ENCODE measurements around the gene CREBL2.
A peak's percentile ranks its signal among the peaks of the same experiment; 100 is the strongest.

Gene CREBL2

GRCh38 chr12:12669020-12669419 is 57.3 kb downstream of the CREBL2 start:
- H3K27ac Mint-ChIP-seq = no peak overlapping the region
- no peaks in the 10 kb centered on the region for H3K36me3 Mint-ChIP-seq
- no peak overlapping the region for H3K4me3 Mint-ChIP-seq
- ATAC-seq = no peak
- H3K4me1 Mint-ChIP-seq = peaks cover 2% of the 10 kb centered on the region
- H3K27me3 Mint-ChIP-seq = no peaks in the 10 kb centered on the region
- H3K9me3 Mint-ChIP-seq = no peaks in the 10 kb centered on the region

GRCh38 chr12:12671850-12672660 is 60.4 kb downstream of the CREBL2 start:
- H3K27ac Mint-ChIP-seq = no peak overlapping the region
- no peaks in the 10 kb centered on the region for H3K27me3 Mint-ChIP-seq
- ATAC-seq = no peak
- H3K4me1 Mint-ChIP-seq = no peaks in the 10 kb centered on the region
- no peak overlapping the region for H3K4me3 Mint-ChIP-seq
- no peaks in the 10 kb centered on the region for H3K36me3 Mint-ChIP-seq
- no peaks in the 10 kb centered on the region for H3K9me3 Mint-ChIP-seq

- no peaks in the 10 kb centered on the region for H3K9me3 Mint-ChIP-seq
- no peaks in the 10 kb centered on the region for H3K36me3 Mint-ChIP-seq
- H3K4me3 Mint-ChIP-seq = no peak overlapping the region
- no peaks in the 10 kb centered on the region for H3K4me1 Mint-ChIP-seq
- ATAC-seq = peak; percentile 48
- H3K27me3 Mint-ChIP-seq = no peaks in the 10 kb centered on the region
- H3K27ac Mint-ChIP-seq = no peak overlapping the region
Observed at GRCh38 chr12:12673296-12673695, 61.6 kb downstream of the CREBL2 start.

GRCh38 chr12:12676605-12677004 is 64.9 kb downstream of the CREBL2 start:
- H3K4me1 Mint-ChIP-seq = no peaks in the 10 kb centered on the region
- no peak overlapping the region for H3K27ac Mint-ChIP-seq
- no peaks in the 10 kb centered on the region for H3K9me3 Mint-ChIP-seq
- H3K27me3 Mint-ChIP-seq = no peaks in the 10 kb centered on the region
- ATAC-seq = no peak
- no peak overlapping the region for H3K4me3 Mint-ChIP-seq
- H3K36me3 Mint-ChIP-seq = no peaks in the 10 kb centered on the region

- Mint-ChIP-seq H3K36me3 (no peaks in the 10 kb centered on the region), H3K4me1 (no peaks in the 10 kb centered on the region), H3K27ac (no peak overlapping the region)
Observed at GRCh38 chr12:12681061-12681765, 69.5 kb downstream of the CREBL2 start.

GRCh38 chr12:12682284-12682683 is 70.6 kb downstream of the CREBL2 start:
- Mint-ChIP-seq H3K27me3 (no peaks in the 10 kb centered on the region), H3K4me3 (no peak overlapping the region), H3K9me3 (no peaks in the 10 kb centered on the region), H3K4me1 (no peaks in the 10 kb centered on the region), H3K27ac (no peak overlapping the region), H3K36me3 (no peaks in the 10 kb centered on the region)
- ATAC-seq = no peak

More at GRCh38 chr12:12681061-12681765, 69.5 kb downstream of the CREBL2 start:
- no peak for ATAC-seq
- H3K4me3 Mint-ChIP-seq = no peak overlapping the region
- no peaks in the 10 kb centered on the region for H3K9me3 Mint-ChIP-seq
- H3K27me3 Mint-ChIP-seq = no peaks in the 10 kb centered on the region

GRCh38 chr12:12683136-12683697 is 71.5 kb downstream of the CREBL2 start:
- no peak for ATAC-seq
- no peaks in the 10 kb centered on the region for H3K36me3 Mint-ChIP-seq
- no peaks in the 10 kb centered on the region for H3K27me3 Mint-ChIP-seq
- H3K9me3 Mint-ChIP-seq = no peaks in the 10 kb centered on the region
- no peak overlapping the region for H3K27ac Mint-ChIP-seq
- no peaks in the 10 kb centered on the region for H3K4me1 Mint-ChIP-seq
- H3K4me3 Mint-ChIP-seq = no peak overlapping the region

GRCh38 chr12:12683725-12684124 is 72.0 kb downstream of the CREBL2 start:
- no peaks in the 10 kb centered on the region for H3K36me3 Mint-ChIP-seq
- no peaks in the 10 kb centered on the region for H3K27me3 Mint-ChIP-seq
- H3K9me3 Mint-ChIP-seq = no peaks in the 10 kb centered on the region
- no peak overlapping the region for H3K4me3 Mint-ChIP-seq
- H3K4me1 Mint-ChIP-seq = no peaks in the 10 kb centered on the region
- no peak for ATAC-seq
- no peak overlapping the region for H3K27ac Mint-ChIP-seq

GRCh38 chr12:12684375-12685106 is 72.9 kb downstream of the CREBL2 start:
- Mint-ChIP-seq H3K9me3 (no peaks in the 10 kb centered on the region), H3K36me3 (no peaks in the 10 kb centered on the region), H3K27me3 (no peaks in the 10 kb centered on the region), H3K27ac (no peak overlapping the region), H3K4me3 (no peak overlapping the region), H3K4me1 (no peaks in the 10 kb centered on the region)
- ATAC-seq = no peak

GRCh38 chr12:12685305-12685704 is 73.6 kb downstream of the CREBL2 start:
- ATAC-seq = no peak
- no peak overlapping the region for H3K4me3 Mint-ChIP-seq
- H3K27ac Mint-ChIP-seq = no peak overlapping the region
- no peaks in the 10 kb centered on the region for H3K4me1 Mint-ChIP-seq
- no peaks in the 10 kb centered on the region for H3K36me3 Mint-ChIP-seq
- H3K9me3 Mint-ChIP-seq = no peaks in the 10 kb centered on the region
- H3K27me3 Mint-ChIP-seq = no peaks in the 10 kb centered on the region

- no peaks in the 10 kb centered on the region for H3K36me3 Mint-ChIP-seq
- no peak for ATAC-seq
- no peaks in the 10 kb centered on the region for H3K27me3 Mint-ChIP-seq
- no peak overlapping the region for H3K4me3 Mint-ChIP-seq
- H3K9me3 Mint-ChIP-seq = no peaks in the 10 kb centered on the region
- no peak overlapping the region for H3K27ac Mint-ChIP-seq
- peaks cover 5% of the 10 kb centered on the region for H3K4me1 Mint-ChIP-seq
Observed at GRCh38 chr12:12686472-12686871, 74.8 kb downstream of the CREBL2 start.

GRCh38 chr12:12686925-12687324 is 75.2 kb downstream of the CREBL2 start:
- H3K27me3 Mint-ChIP-seq = no peaks in the 10 kb centered on the region
- peaks cover 10% of the 10 kb centered on the region for H3K4me1 Mint-ChIP-seq
- H3K36me3 Mint-ChIP-seq = no peaks in the 10 kb centered on the region
- H3K27ac Mint-ChIP-seq = no peak overlapping the region
- no peak overlapping the region for H3K4me3 Mint-ChIP-seq
- H3K9me3 Mint-ChIP-seq = no peaks in the 10 kb centered on the region
- ATAC-seq = no peak

GRCh38 chr12:12689647-12690300 is 78.1 kb downstream of the CREBL2 start:
- no peaks in the 10 kb centered on the region for H3K36me3 Mint-ChIP-seq
- H3K27ac Mint-ChIP-seq = no peak overlapping the region
- H3K27me3 Mint-ChIP-seq = no peaks in the 10 kb centered on the region
- no peak for ATAC-seq
- peaks cover 16% of the 10 kb centered on the region for H3K4me1 Mint-ChIP-seq
- H3K4me3 Mint-ChIP-seq = no peak overlapping the region
- no peaks in the 10 kb centered on the region for H3K9me3 Mint-ChIP-seq

- Mint-ChIP-seq H3K9me3 (no peaks in the 10 kb centered on the region), H3K4me3 (peak overlapping the region; percentile 2), H3K27me3 (no peaks in the 10 kb centered on the region), H3K27ac (peak overlapping the region; percentile 80), H3K4me1 (peaks cover 24% of the 10 kb centered on the region), H3K36me3 (no peaks in the 10 kb centered on the region)
- ATAC-seq = peak; percentile 53
Observed at GRCh38 chr12:12691549-12691948, 79.9 kb downstream of the CREBL2 start.

Data from stimulated activated memory B cell treated with anti-CD40 and anti-IgM and Interleukin-4, amounts not matched to agents 10 μg/mL and 1 μg/mL and 100 μg/mL, for 72 hours (primary cell).